Effector memory CD8-positive, alpha-beta T cell (primary cell): ENCODE data around the gene MYO9A.
"Not testable (repeated sequence)": the region's sequence is repeated elsewhere in the genome, so short reads cannot be mapped to it uniquely, and the experiment has no call there.

ENCODE experiments used
- ATAC-seq: fragments of 150-1000 bp; cut with Tn5 transposase; replicated peaks from 2 replicates; pipeline ENCODE4 v1.10.0; 2021; ENCODE audit warnings: mild to moderate bottlenecking, moderate library complexity
- DNase-seq, 3 experiments: peaks; one replicate each; pipeline ENCODE4 v3.0.0; 2021
- H3K27ac Mint-ChIP-seq, 2 donors: one replicate each; pipeline ENCODE4 v1.8.0; 2022; ENCODE audit warnings: mild to moderate bottlenecking in 2 of 2, mixed read lengths in 2 of 2, moderate library complexity in 2 of 2
- H3K27me3 Mint-ChIP-seq, 2 donors: one replicate each; pipeline ENCODE4 v1.8.0; 2022; ENCODE audit warnings: mixed read lengths in 2 of 2
- H3K36me3 Mint-ChIP-seq: one replicate; pipeline ENCODE4 v1.8.0; 2022; ENCODE audit warnings: mild to moderate bottlenecking, moderate library complexity, mixed read lengths; ENCODE audit not compliant: insufficient read depth
- H3K4me1 Mint-ChIP-seq, 2 donors: one replicate each; pipeline ENCODE4 v1.8.0; 2022; ENCODE audit warnings: low read depth in 2 of 2, mixed read lengths in 2 of 2
- H3K4me3 Mint-ChIP-seq, 2 donors: one replicate each; pipeline ENCODE4 v1.8.0; 2022; ENCODE audit warnings: mild to moderate bottlenecking in 2 of 2, mixed read lengths in 2 of 2, moderate library complexity in 2 of 2
- H3K9me3 Mint-ChIP-seq, 2 donors: one replicate each; pipeline ENCODE4 v1.8.0; 2022; ENCODE audit warnings: mixed read lengths in 2 of 2

The MYO9A gene

DNA sequence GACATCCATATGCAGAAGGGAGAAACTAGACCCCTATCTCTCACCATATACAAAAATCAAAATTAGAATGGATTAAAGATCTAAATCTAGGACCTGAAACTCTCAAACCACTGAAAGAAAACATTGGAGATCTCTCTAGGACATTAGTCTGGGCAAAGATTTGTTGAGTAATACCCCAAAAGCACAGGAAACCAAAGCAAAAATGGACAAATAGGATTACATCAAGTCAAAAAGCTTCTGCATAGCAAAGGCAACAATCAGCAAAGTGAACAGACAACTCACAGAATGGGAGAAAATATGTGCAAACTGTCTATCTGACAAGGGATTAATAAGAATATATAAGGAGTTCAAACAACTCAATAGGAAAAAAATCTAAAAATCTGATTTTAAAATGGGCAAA lies 54.8 kb downstream of the MYO9A start:
- peaks cover 0 to 9% of the 10 kb centered on the region in 2 donors for H3K9me3 Mint-ChIP-seq
- H3K27me3 Mint-ChIP-seq = no peaks in the 10 kb centered on the region
- H3K27ac Mint-ChIP-seq = no peak overlapping the region
- DNase-seq (no peak), ATAC-seq (no peak)
- peaks cover 22 to 31% of the 10 kb centered on the region in 2 donors for H3K4me1 Mint-ChIP-seq
- H3K4me3 Mint-ChIP-seq = no peak overlapping the region
- H3K36me3 Mint-ChIP-seq = no peaks in the 10 kb centered on the region

DNA sequence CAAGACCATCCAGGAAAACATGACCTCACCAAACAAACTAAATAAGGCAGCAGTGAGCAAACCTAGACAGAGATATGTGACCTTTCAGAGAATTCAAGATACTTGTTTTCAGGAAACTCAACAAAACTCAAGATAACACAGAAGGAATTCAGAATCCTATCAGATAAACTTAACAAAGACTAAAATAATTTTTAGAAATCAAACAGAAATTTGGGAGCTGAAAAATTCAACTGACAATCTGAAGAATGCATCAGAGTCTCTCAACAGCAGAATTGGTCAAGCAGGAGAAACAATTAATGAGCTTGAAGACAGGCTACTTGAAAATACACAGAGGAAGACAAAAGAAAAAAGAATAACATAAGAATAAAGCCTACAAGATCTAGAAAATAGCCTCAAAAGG lies 55.6 kb downstream of the MYO9A start:
- ATAC-seq = no peak
- H3K27me3 Mint-ChIP-seq = no peaks in the 10 kb centered on the region
- H3K9me3 Mint-ChIP-seq = peaks cover 0 to 9% of the 10 kb centered on the region in 2 donors
- no peaks in the 10 kb centered on the region for H3K36me3 Mint-ChIP-seq
- peaks cover 28 to 38% of the 10 kb centered on the region in 2 donors for H3K4me1 Mint-ChIP-seq
- no peak overlapping the region for H3K4me3 Mint-ChIP-seq
- no peak overlapping the region for H3K27ac Mint-ChIP-seq
- DNase-seq = no peak

DNA sequence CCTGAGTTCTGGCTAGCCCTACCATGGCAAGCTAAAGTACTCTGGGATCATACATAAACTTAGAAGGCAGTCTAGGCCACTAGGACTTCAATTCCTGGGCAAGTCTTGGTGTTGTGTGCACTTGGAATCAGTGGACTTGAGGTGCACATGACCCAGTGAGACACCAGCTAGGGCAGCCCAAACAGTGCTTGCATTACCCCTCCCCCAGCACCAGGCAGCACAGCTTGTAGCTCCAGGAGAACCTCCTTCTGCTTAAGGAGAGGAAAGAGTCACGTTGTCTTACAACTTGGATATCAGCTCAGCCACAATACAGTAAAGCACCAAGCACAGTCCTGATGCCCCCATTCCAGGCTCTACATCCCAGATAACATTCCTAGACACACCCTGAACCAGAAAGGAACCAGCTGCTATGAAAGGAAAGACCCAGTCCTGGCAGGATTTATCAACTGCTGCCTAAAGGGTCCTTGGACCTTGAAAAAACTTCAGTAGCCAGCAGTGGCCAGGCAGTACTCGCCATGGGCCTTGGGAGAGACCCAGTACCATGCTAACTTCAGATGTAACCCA lies 57.2 kb downstream of the MYO9A start:
- H3K4me1 Mint-ChIP-seq = peaks cover 25 to 43% of the 10 kb centered on the region in 2 donors
- ATAC-seq (no peak), DNase-seq (no peak)
- no peak overlapping the region for H3K27ac Mint-ChIP-seq
- no peaks in the 10 kb centered on the region for H3K36me3 Mint-ChIP-seq
- no peaks in the 10 kb centered on the region for H3K27me3 Mint-ChIP-seq
- peaks cover 0 to 9% of the 10 kb centered on the region in 2 donors for H3K9me3 Mint-ChIP-seq
- no peak overlapping the region for H3K4me3 Mint-ChIP-seq

DNA sequence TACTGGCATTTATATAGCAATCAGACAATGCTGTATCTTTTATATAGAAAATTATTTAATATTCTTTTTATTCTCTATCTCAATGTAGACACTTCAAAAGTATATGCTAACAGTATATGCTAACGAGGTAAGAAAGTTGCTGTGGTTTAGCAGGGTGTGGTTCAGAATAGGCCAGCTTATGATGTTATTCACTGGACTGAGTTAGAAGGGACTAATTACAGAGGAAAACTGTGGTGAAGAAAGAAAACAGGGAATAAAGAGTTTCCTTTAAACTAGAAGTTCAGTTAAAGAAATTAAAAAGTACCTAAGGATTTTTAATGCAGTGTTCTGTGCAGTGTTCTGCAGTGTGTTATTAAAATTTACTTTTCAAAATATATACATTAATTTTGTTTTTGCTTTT lies 59.4 kb downstream of the MYO9A start:
- no peak for ATAC-seq
- peaks cover 0 to 9% of the 10 kb centered on the region in 2 donors for H3K9me3 Mint-ChIP-seq
- no peaks in the 10 kb centered on the region for H3K36me3 Mint-ChIP-seq
- H3K27ac Mint-ChIP-seq = no peak overlapping the region
- H3K4me1 Mint-ChIP-seq = peaks cover 28 to 58% of the 10 kb centered on the region in 2 donors
- H3K27me3 Mint-ChIP-seq = no peaks in the 10 kb centered on the region
- DNase-seq = no peak
- no peak overlapping the region for H3K4me3 Mint-ChIP-seq

DNA sequence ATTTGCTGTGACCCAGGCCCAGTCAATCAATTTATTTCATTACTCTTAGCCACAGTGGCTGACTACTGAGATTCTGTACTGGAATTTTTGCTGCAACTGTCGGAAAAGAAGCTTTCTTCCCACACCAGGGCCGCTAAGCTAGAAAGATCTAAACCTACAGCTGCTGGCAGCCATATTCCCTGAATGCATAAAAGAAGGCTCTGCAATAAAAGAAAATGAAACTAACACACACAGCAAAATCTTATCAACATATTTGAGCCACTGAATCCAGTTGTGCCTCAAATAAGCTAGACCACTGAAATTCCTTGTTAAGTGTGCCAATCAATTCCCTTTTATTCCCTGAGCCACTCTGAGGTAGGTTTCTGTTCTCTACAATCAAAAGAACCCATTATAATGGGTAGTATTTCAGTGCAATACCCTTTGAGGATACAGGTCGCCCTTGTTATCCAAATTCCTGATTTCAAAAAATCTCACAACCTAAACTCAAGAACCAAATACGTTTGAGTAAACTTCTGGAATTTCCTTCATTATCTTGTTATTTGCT lies 60.3 kb downstream of the MYO9A start:
- Mint-ChIP-seq H3K36me3 (no peaks in the 10 kb centered on the region), H3K27me3 (no peaks in the 10 kb centered on the region), H3K9me3 (peaks cover 0 to 9% of the 10 kb centered on the region in 2 donors), H3K4me1 (peaks cover 28 to 58% of the 10 kb centered on the region in 2 donors), H3K27ac (peak overlapping the region in 1 of 2 donors; percentile 64), H3K4me3 (no peak overlapping the region)
- ATAC-seq (no peak), DNase-seq (no peak)

DNA sequence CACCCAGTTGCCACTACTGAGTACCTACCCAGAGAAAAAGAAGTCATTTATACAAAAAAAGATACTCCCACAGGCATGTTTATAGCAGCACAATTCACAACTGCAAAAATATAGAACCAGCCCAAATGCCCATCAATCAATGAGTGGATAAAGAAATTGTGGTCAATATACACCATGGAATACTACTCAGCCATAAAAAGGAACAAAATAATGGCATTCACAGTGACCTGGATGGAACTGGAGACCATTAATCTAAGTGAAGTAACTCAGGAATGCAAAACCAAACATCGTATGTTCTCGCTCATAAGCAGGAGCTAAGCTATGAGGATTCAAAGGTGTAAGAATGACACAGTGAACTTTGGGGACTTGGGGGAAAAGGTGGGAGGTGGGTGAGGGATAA lies 61.7 kb downstream of the MYO9A start:
- H3K9me3 Mint-ChIP-seq, H3K27me3 Mint-ChIP-seq, H3K27ac Mint-ChIP-seq, H3K4me3 Mint-ChIP-seq, ATAC-seq, H3K36me3 Mint-ChIP-seq, DNase-seq: not testable (repeated sequence)
- H3K4me1 Mint-ChIP-seq = peaks cover 16 to 48% of the 10 kb centered on the region in 2 donors

DNA sequence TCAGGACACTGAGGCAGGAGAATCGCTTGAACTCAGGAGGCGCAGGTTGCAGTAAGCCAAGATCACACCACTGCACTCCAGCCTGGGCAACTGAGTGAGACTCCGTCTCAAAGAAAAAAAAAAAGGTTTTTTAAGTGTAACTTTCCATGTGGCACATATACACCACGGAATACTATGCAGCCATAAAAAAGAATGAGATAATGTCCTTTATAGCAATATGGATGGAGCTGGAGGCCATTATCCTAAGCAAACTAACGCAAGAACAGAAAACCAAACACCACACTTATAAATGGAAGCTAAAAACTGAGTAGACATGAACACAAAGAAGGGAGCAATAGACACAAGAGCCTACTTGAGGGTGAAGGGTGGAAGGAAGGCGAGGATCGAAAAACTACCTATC lies 64.7 kb downstream of the MYO9A start:
- H3K4me1 Mint-ChIP-seq = peaks cover 18 to 30% of the 10 kb centered on the region in 2 donors
- DNase-seq, H3K36me3 Mint-ChIP-seq, H3K27ac Mint-ChIP-seq, H3K27me3 Mint-ChIP-seq, H3K9me3 Mint-ChIP-seq, ATAC-seq, H3K4me3 Mint-ChIP-seq: not testable (repeated sequence)

DNA sequence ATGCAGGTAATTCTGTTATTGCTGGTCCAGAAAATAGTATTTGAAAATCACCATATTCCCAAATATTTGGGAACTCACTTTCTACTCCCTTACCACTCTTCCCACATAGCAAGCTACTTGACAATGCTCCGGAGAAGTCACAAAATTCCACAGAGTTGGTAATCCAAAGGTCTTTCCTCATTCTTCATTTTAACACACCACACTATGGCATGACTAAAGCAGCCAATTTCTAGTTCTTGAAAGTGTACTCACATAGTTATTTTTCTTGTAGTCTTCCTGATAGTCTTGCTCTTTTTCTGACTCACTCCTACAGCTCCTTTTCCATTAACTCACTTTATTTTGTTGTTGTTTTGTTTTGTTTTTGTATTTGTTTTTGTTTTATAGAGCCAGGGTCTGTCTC lies 67.2 kb downstream of the MYO9A start:
- DNase-seq (no peak), ATAC-seq (no peak)
- Mint-ChIP-seq H3K27ac (peak overlapping the region in 1 of 2 donors; percentile 8), H3K4me1 (peaks cover 11 to 17% of the 10 kb centered on the region in 2 donors), H3K27me3 (no peaks in the 10 kb centered on the region), H3K4me3 (no peak overlapping the region), H3K36me3 (peaks cover 10% of the 10 kb centered on the region), H3K9me3 (no peaks in the 10 kb centered on the region)

DNA sequence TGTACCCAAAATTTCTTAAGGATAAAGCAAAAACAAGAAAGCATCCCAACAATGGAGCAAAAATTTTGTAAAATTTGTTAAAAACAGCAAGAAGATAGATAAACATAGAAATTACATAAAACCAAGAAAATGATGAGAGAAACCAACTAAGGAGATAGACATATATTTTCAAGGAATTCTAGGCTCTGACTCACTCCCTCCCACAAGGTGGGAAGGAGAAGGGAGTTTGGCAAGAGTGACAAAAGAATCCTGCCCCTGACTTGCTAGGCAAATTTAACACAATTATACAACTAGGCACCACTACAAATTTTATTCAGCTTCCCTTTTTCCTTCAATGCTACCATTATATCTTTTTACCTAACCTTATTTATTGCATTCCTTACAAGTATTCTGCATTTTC lies 70.9 kb downstream of the MYO9A start:
- DNase-seq (no peak), ATAC-seq (no peak)
- peaks cover 2 to 8% of the 10 kb centered on the region in 2 donors for H3K4me1 Mint-ChIP-seq
- H3K9me3 Mint-ChIP-seq = no peaks in the 10 kb centered on the region
- no peaks in the 10 kb centered on the region for H3K27me3 Mint-ChIP-seq
- H3K36me3 Mint-ChIP-seq = peaks cover 16% of the 10 kb centered on the region
- H3K27ac Mint-ChIP-seq = no peak overlapping the region
- H3K4me3 Mint-ChIP-seq = no peak overlapping the region

DNA sequence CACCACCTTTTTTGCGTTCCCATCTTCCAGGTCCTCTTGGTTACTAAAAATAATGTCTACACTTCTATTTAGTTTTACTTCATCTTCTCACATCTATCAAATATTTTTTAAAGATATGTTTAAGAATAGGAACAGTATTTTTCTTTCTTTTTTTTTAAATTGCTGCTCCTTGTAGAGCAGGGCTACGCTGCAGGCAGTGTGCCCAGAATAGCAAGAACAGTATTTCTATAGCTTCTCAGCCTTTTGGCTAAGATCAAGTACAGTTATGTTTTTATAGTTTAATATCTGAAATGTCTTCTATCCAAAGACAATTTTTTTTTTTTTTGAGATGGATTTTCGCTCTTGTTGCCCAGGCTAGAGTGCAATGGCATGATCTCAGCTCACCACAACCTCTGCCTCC lies 73.0 kb downstream of the MYO9A start:
- Mint-ChIP-seq H3K9me3 (no peaks in the 10 kb centered on the region), H3K27me3 (no peaks in the 10 kb centered on the region), H3K36me3 (peaks cover 16% of the 10 kb centered on the region), H3K4me3 (no peak overlapping the region), H3K4me1 (peaks cover 2 to 3% of the 10 kb centered on the region in 2 donors), H3K27ac (no peak overlapping the region)
- ATAC-seq (no peak), DNase-seq (no peak)

DNA sequence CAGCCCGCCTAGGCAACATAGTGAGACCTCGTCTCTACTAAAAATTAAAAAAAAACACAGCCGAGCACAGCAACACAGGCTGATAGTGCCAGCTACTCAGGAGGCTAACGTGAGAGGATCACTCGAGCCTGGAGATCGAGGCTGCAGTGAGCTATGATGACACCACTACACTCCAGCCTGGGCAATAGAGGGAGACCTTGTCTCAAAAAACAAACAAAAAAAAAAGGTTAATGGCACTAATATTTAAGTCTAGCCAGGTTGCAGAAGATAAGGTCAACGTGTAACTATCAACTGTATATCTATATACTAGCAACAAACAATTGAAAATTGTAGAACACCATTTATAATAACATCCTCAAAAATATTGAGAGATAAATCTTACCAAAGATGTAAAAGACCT lies 75.1 kb downstream of the MYO9A start:
- Mint-ChIP-seq H3K9me3 (no peaks in the 10 kb centered on the region), H3K4me1 (peaks cover 0 to 5% of the 10 kb centered on the region in 2 donors), H3K4me3 (no peak overlapping the region), H3K27me3 (no peaks in the 10 kb centered on the region), H3K36me3 (peaks cover 16% of the 10 kb centered on the region), H3K27ac (no peak overlapping the region)
- ATAC-seq (no peak), DNase-seq (no peak)

DNA sequence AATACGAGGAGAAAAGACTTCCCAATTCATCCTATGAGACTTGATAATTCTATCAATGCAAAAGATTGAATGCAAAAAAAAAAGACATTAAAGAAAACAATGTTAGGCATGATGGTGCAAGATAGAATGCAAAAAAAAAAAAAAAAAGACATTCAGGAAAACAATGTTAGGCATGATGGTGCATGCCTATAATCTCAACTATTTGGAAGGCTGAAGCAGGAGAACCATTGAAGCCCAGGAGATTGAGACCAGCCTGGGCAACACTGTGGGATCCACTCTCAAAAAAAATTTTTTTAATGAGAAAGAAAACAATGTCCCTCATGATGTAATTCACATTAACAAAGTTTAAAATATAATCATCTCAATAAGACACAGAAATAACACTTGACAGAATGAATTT lies 75.9 kb downstream of the MYO9A start:
- H3K4me1 Mint-ChIP-seq = peaks cover 0 to 8% of the 10 kb centered on the region in 2 donors
- DNase-seq (no peak), ATAC-seq (no peak)
- no peak overlapping the region for H3K4me3 Mint-ChIP-seq
- H3K27me3 Mint-ChIP-seq = no peaks in the 10 kb centered on the region
- peaks cover 16% of the 10 kb centered on the region for H3K36me3 Mint-ChIP-seq
- H3K9me3 Mint-ChIP-seq = no peaks in the 10 kb centered on the region
- no peak overlapping the region for H3K27ac Mint-ChIP-seq

DNA sequence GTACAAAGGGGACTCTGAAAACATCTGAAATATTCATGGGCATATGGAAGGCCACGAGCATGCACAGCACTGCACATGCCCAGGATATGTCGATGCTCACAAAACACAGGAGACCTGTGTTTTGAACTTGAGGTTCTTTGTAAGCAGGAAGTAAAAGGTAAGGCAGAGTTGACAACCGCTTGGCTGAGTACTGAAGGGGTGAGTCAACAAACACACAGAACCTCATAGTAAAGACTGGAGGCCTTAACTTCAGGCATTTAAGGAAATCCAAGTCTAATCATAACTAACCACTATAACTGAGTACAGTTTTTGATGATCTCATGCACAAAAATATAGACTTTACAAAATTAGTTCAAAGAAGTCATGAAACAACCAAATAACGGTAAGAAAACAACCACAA lies 80.6 kb downstream of the MYO9A start:
- no peak overlapping the region for H3K27ac Mint-ChIP-seq
- ATAC-seq (no peak), DNase-seq (no peak)
- H3K27me3 Mint-ChIP-seq = no peaks in the 10 kb centered on the region
- H3K4me1 Mint-ChIP-seq = peaks cover 15 to 16% of the 10 kb centered on the region in 2 donors
- H3K9me3 Mint-ChIP-seq = no peaks in the 10 kb centered on the region
- peaks cover under 1% of the 10 kb centered on the region for H3K36me3 Mint-ChIP-seq
- no peak overlapping the region for H3K4me3 Mint-ChIP-seq

DNA sequence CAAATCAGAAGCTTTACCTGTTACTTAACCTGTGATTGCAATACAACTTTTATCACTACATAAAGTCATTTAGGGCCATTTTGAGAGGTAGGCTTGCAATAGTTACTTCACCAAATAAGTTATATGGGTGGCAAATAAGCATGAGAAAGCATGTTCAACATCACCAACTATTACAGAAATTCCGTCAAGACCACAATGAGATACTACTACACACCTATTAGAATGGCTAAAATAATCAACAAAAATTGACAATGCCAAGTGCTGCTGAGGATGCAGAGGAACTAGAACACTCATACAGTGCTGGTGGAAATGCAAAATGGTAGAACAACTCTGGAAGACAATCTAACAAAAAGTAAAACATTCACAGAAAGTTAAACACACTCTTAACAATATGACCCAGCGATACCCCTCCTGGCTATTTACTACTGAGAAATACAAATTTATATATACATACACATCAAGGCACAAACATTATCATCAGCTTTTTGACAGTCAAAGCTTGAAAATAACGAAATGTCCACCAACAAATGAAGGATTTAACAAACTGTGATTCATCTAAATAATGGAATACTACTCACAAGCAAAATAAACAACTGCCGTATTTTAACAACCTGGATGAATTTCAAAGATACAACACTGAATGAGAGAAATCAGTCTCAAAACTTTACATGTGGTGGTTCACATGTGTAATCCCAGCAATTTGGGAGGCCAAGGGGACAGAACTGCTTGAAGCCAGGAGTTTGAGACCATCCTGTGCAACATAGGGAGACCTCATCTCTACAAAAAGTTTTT lies 82.9 kb downstream of the MYO9A start:
- no peak overlapping the region for H3K4me3 Mint-ChIP-seq
- peaks cover 15 to 16% of the 10 kb centered on the region in 2 donors for H3K4me1 Mint-ChIP-seq
- no peak for ATAC-seq
- no peak overlapping the region for H3K27ac Mint-ChIP-seq
- DNase-seq = no peak
- H3K36me3 Mint-ChIP-seq = peaks cover 3% of the 10 kb centered on the region
- no peaks in the 10 kb centered on the region for H3K27me3 Mint-ChIP-seq
- no peaks in the 10 kb centered on the region for H3K9me3 Mint-ChIP-seq
